Neural cell (in vitro differentiated cells): ENCODE data around the gene PAN3. TPM values are rescaled to one million over a fixed set of nuclear protein-coding genes. Genes with fewer than 3 reads are reported as not detected.

Source experiments
- polyA plus RNA-seq: library from polyadenylated mRNA; depleted of rRNA; stranded (reverse); fragments of >200 nt; gene quantifications from 2 replicates; pipeline ENCODE4 v1.2.3, GENCODE V29; 2014
- small RNA-seq, 3 experiments: library from RNA; depleted of rRNA; stranded (forward); fragments of <200 nt; gene quantifications; one replicate each; pipeline ENCODE3, GENCODE V24; 2012

Gene PAN3
- polyA plus RNA-seq, 1 donor from 2014 or later = 44.0 TPM

Small RNAs within 50 kb of the gene (small RNA-seq; reads per million reads assigned to genes)
- 0 reads per million in 3 experiments for gene RNU6-82P

Other genes with a start within 250 kb of the PAN3 start
- gene PDX1, start 218.5 kb upstream of the PAN3 start, polyA plus RNA-seq = not detected in 2 replicates
- not detected in 2 replicates for gene CDX2, start 169.2 kb upstream of the PAN3 start, polyA plus RNA-seq
- not detected in 2 replicates for gene URAD, start 149.9 kb upstream of the PAN3 start, polyA plus RNA-seq
- 0.41 and 0.64 TPM in 2 replicates for gene FLT3, start 38.0 kb upstream of the PAN3 start, polyA plus RNA-seq